NT2/D1 (cell line): ENCODE measurements around the gene KITLG.

ENCODE experiments used
- SUZ12 ChIP-seq: IDR thresholded peaks from 2 replicates; pipeline ENCODE4 v1.6.1; 2011; ENCODE audit not compliant: insufficient read length, insufficient read depth; ENCODE audit errors: extremely low read depth
- YY1 ChIP-seq: IDR thresholded peaks from 2 replicates; pipeline ENCODE4 v1.6.1; 2011; ENCODE audit not compliant: insufficient read length, insufficient read depth
- ZNF274 ChIP-seq: IDR thresholded peaks from 2 replicates; pipeline ENCODE4 v1.6.1; 2011; ENCODE audit warnings: mild to moderate bottlenecking, low read depth, low read length

DNA sequence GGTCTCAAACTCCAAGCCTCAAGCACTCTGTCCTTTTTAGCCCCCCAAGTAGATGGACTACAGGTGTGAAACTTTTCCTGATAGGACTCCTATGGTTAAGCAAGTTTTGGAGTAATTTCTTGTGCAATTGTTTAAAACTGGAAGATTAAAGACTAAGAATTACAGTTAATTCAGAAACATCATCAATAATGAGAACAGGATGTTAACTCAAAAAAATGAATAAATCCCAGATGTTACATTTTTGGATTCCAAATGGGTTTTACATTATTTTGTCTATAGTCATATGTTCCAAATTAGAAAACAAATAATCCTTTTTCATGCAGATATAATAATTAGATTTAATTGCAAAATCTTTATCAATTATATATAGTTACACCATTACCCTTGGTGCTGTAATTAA lies 24.4 kb upstream of the KITLG start:
- TF ChIP-seq YY1 (no peak), SUZ12 (no peak), ZNF274 (no peak)
